Trophoblast cell (in vitro differentiated cells and primary cell): Measurements from ENCODE around the gene MORN1.

Experiments used
- DNase-seq, 2 donors: peaks; one replicate each; pipeline ENCODE4 v3.0.0-alpha.2; 2016
- H2AFZ ChIP-seq: 2 replicates; pipeline ENCODE4 v1.6.1; 2013; ENCODE audit warnings: low read length, moderate library complexity, mild to moderate bottlenecking; ENCODE audit not compliant: insufficient read depth, poor library complexity
- H2AK5ac ChIP-seq: 2 replicates; pipeline ENCODE4 v1.6.1; 2013; ENCODE audit warnings: mild to moderate bottlenecking, low read length
- H2BK120ac ChIP-seq: 2 replicates; pipeline ENCODE4 v1.6.1; 2013; ENCODE audit warnings: low read length, mild to moderate bottlenecking, moderate library complexity; ENCODE audit not compliant: insufficient read depth, poor library complexity
- H2BK12ac ChIP-seq: 2 replicates; pipeline ENCODE4 v1.6.1; 2013; ENCODE audit warnings: mild to moderate bottlenecking, low read length, moderate library complexity
- H2BK5ac ChIP-seq: 2 replicates; pipeline ENCODE4 v1.6.1; 2013; ENCODE audit warnings: low read length, low read depth, moderate library complexity, mild to moderate bottlenecking; ENCODE audit not compliant: poor library complexity
- H3K14ac ChIP-seq: 2 replicates; pipeline ENCODE4 v1.6.1; 2013; ENCODE audit warnings: mild to moderate bottlenecking, low read length
- H3K18ac ChIP-seq: 2 replicates; pipeline ENCODE4 v1.6.1; 2013; ENCODE audit warnings: mild to moderate bottlenecking, low read length
- H3K23ac ChIP-seq: 2 replicates; pipeline ENCODE4 v1.6.1; 2013; ENCODE audit warnings: low read length
- H3K27ac ChIP-seq: 2 replicates; pipeline ENCODE4 v1.5.1; 2013; ENCODE audit warnings: low read depth, mild to moderate bottlenecking, inconsistent platforms, low read length, moderate library complexity
- H3K27me3 ChIP-seq: 2 replicates; pipeline ENCODE4 v1.6.1; 2013; ENCODE audit warnings: inconsistent platforms, mild to moderate bottlenecking, low read length, moderate library complexity; ENCODE audit not compliant: insufficient read depth
- H3K36me3 ChIP-seq, 2 experiments: 1 replicate in 1 of 2; 2 replicates in 1 of 2; pipeline ENCODE4 v1.6.1; 2013; ENCODE audit warnings: low read length in 2 of 2, mild to moderate bottlenecking in 2 of 2, moderate library complexity in 1 of 2; ENCODE audit not compliant: insufficient read depth in 2 of 2, control insufficient read depth in 1 of 2
- H3K4ac ChIP-seq: 2 replicates; pipeline ENCODE4 v1.6.1; 2013; ENCODE audit warnings: low read depth, mild to moderate bottlenecking, low read length, moderate library complexity
- H3K4me1 ChIP-seq, 2 experiments: 1 replicate in 1 of 2; 2 replicates in 1 of 2; pipeline ENCODE4 v1.6.1; 2013; ENCODE audit warnings: low read length in 2 of 2, mild to moderate bottlenecking in 2 of 2, moderate library complexity in 1 of 2; ENCODE audit not compliant: insufficient read depth in 2 of 2, control insufficient read depth in 1 of 2
- H3K4me2 ChIP-seq: 2 replicates; pipeline ENCODE4 v1.6.1; 2013; ENCODE audit warnings: inconsistent platforms, mild to moderate bottlenecking, low read length, moderate library complexity
- H3K4me3 ChIP-seq: 2 replicates; pipeline ENCODE4 v1.5.1; 2013; ENCODE audit warnings: mild to moderate bottlenecking, low read depth, low read length, inconsistent platforms
- H3K79me1 ChIP-seq: one replicate; pipeline ENCODE4 v1.6.1; 2013; ENCODE audit warnings: low read length
- H3K79me2 ChIP-seq: 2 replicates; pipeline ENCODE4 v1.6.1; 2013; ENCODE audit warnings: low read length, mild to moderate bottlenecking; ENCODE audit not compliant: control insufficient read depth, insufficient read depth, poor library complexity
- H3K9ac ChIP-seq: 2 replicates; pipeline ENCODE4 v1.6.1; 2013; ENCODE audit warnings: mild to moderate bottlenecking, low read length
- H3K9me3 ChIP-seq: 2 replicates; pipeline ENCODE4 v1.6.1; 2013; ENCODE audit warnings: low read depth, mild to moderate bottlenecking, control low read depth, inconsistent platforms, low read length; ENCODE audit not compliant: insufficient read depth
- H4K12ac ChIP-seq: 2 replicates; pipeline ENCODE4 v1.6.1; 2013; ENCODE audit warnings: low read depth, mild to moderate bottlenecking, low read length, moderate library complexity
- H4K8ac ChIP-seq: 2 replicates; pipeline ENCODE4 v1.6.1; 2013; ENCODE audit warnings: low read depth, mild to moderate bottlenecking, low read length, moderate library complexity
- H4K91ac ChIP-seq: one replicate; pipeline ENCODE4 v1.6.1; 2013; ENCODE audit warnings: low read depth, mild to moderate bottlenecking, low read length, moderate library complexity
- WGBS: extraction: QIAGEN DNeasy Blood & Tissue Kit; methylation state at CpG from one replicate; pipeline ENCODE4 v1.1.7; 2013; ENCODE audit warnings: missing lambda C conversion rate; ENCODE audit not compliant: insufficient read length, insufficient coverage; ENCODE audit errors: extremely low coverage; 5-methylcytosine and 5-hydroxymethylcytosine counted together

MORN1 gene

GRCh38 chr1:2415337-2415736 lies 24.0 kb upstream of the MORN1 start:
- Histone ChIP-seq H3K4me3 (no peak overlapping the region), H3K27ac (no peak overlapping the region), H4K8ac (no peak overlapping the region), H4K12ac (no peak overlapping the region), H3K9me3 (no peaks in the 10 kb centered on the region), H3K9ac (no peak overlapping the region), H3K79me2 (peaks cover 9% of the 10 kb centered on the region), H3K4ac (no peak overlapping the region), H3K36me3 (no peaks in the 10 kb centered on the region), H2AK5ac (no peak overlapping the region), H3K18ac (no peak overlapping the region), H3K79me1 (peaks cover 12% of the 10 kb centered on the region), H3K14ac (no peak overlapping the region), H2BK5ac (no peak overlapping the region), H2BK12ac (no peak overlapping the region), H3K4me1 (peaks cover 14 to 20% of the 10 kb centered on the region in 2 experiments), H2BK120ac (no peak overlapping the region), H4K91ac (no peak overlapping the region), H3K4me2 (no peak overlapping the region), H3K23ac (no peak overlapping the region), H2AFZ (no peak overlapping the region), H3K27me3 (no peaks in the 10 kb centered on the region)
- no CpG with 5 or more reads among the region's 11 CpGs for WGBS
- DNase-seq: no peak

GRCh38 chr1:2414297-2414958 lies 23.1 kb upstream of the MORN1 start:
- Histone ChIP-seq H3K9ac (no peak overlapping the region), H3K36me3 (peaks cover 3 to 5% of the 10 kb centered on the region in 2 experiments), H3K79me2 (peaks cover 9% of the 10 kb centered on the region), H2AFZ (peak overlapping the region; percentile 77), H3K14ac (no peak overlapping the region), H3K9me3 (no peaks in the 10 kb centered on the region), H3K18ac (no peak overlapping the region), H2BK120ac (no peak overlapping the region), H3K4ac (no peak overlapping the region), H3K79me1 (peaks cover 12% of the 10 kb centered on the region), H3K27me3 (no peaks in the 10 kb centered on the region), H4K12ac (no peak overlapping the region), H4K8ac (no peak overlapping the region), H2BK5ac (no peak overlapping the region), H3K4me3 (no peak overlapping the region), H3K27ac (no peak overlapping the region), H2AK5ac (no peak overlapping the region), H3K23ac (no peak overlapping the region), H2BK12ac (no peak overlapping the region), H3K4me1 (peaks cover 14 to 20% of the 10 kb centered on the region in 2 experiments), H3K4me2 (peak overlapping the region; percentile 56), H4K91ac (no peak overlapping the region)
- peak in 1 of 2 donors; percentile 61 for DNase-seq
- WGBS: no CpG with 5 or more reads among the region's 25 CpGs

GRCh38 chr1:2413495-2414296 lies 22.3 kb upstream of the MORN1 start:
- no peak overlapping the region for H3K4me3 ChIP-seq
- peaks cover 9% of the 10 kb centered on the region in 2 experiments for H3K36me3 ChIP-seq
- no peak overlapping the region for H4K8ac ChIP-seq
- no peak overlapping the region for H3K23ac ChIP-seq
- H2BK5ac ChIP-seq: no peak overlapping the region
- no peak overlapping the region for H4K91ac ChIP-seq
- no peak overlapping the region for H2BK120ac ChIP-seq
- no peaks in the 10 kb centered on the region for H3K9me3 ChIP-seq
- H3K27ac ChIP-seq: no peak overlapping the region
- no peak overlapping the region for H2AK5ac ChIP-seq
- peak overlapping the region; percentile 97 for H3K4me2 ChIP-seq
- peak overlapping the region; percentile 77 for H2AFZ ChIP-seq
- DNase-seq: no peak
- H3K4me1 ChIP-seq: peaks cover 14 to 20% of the 10 kb centered on the region in 2 experiments
- no peaks in the 10 kb centered on the region for H3K27me3 ChIP-seq
- peaks cover 9% of the 10 kb centered on the region for H3K79me2 ChIP-seq
- WGBS: no CpG with 5 or more reads among the region's 28 CpGs
- no peak overlapping the region for H3K4ac ChIP-seq
- no peak overlapping the region for H4K12ac ChIP-seq
- H3K79me1 ChIP-seq: peaks cover 12% of the 10 kb centered on the region
- H3K18ac ChIP-seq: no peak overlapping the region
- H2BK12ac ChIP-seq: no peak overlapping the region
- no peak overlapping the region for H3K9ac ChIP-seq
- H3K14ac ChIP-seq: no peak overlapping the region

- Histone ChIP-seq H3K79me1 (peaks cover 12% of the 10 kb centered on the region), H3K14ac (peak overlapping the region; percentile 78), H3K36me3 (peaks cover 15 to 17% of the 10 kb centered on the region in 2 experiments), H3K27ac (no peak overlapping the region), H3K23ac (no peak overlapping the region), H3K18ac (peak overlapping the region; percentile 91), H2AK5ac (peak overlapping the region; percentile 38), H3K4me2 (peak overlapping the region; percentile 97), H3K4ac (peak overlapping the region; percentile 22), H4K91ac (peak overlapping the region; percentile 86), H3K4me3 (peak overlapping the region; percentile 89), H3K27me3 (no peaks in the 10 kb centered on the region), H3K4me1 (peaks cover 14 to 20% of the 10 kb centered on the region in 2 experiments), H2AFZ (peak overlapping the region; percentile 61), H4K12ac (peak overlapping the region; percentile 78), H3K79me2 (peaks cover 9% of the 10 kb centered on the region), H2BK12ac (no peak overlapping the region), H2BK120ac (peak overlapping the region; percentile 57), H2BK5ac (no peak overlapping the region), H3K9ac (peak overlapping the region; percentile 68), H3K9me3 (no peaks in the 10 kb centered on the region), H4K8ac (peak overlapping the region; percentile 85)
- whole genome bisulfite sequencing: no CpG with 5 or more reads among the region's 66 CpGs
- peak; percentile 17 to 57 for DNase-seq
Measured at GRCh38 chr1:2412773-2413494, 21.6 kb upstream of the MORN1 start.
